Measurements from ENCODE around the gene MEOX2.

MEOX2 gene

DNA sequence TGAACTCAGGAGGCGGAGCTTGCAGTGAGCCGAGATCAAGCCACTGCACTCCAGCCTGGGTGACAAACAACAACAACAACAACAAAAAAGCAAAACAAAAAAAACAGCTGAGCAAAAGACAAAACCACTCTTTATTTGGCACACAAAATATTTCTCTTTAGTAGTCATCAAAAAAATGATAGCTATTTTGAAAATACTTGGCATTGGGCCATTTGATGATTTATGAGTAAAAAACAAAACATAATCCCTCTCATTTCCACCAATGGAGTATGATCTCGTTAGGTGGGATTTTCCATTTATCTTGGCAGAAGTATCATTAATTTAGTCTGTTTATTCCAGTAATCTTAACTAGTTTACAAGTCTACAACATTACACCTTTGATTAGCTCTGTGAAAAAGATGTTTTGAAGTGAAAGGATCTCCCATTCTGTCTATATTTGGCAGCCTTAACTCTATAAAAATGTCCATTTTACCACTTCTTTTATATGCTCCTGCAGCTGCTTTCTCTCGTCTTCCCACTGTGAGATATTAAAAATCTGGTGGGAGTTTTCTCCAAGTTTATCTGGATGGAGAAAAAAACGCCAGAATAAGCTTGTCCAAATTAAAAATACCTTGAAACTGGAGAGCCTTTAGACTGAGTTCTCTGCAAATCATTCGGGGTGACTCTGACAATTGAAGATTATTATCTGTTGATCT is 65.8 kb downstream of the MEOX2 start:
- H3K4me3 ChIP-seq (ENCODE audit: low read depth, low read length): no peak overlapping the region
- TF ChIP-seq POLR2A (IDR thresholded peaks at IDR 0.05; ENCODE audit: extremely low read depth, insufficient read length): no peak
- TF ChIP-seq CTCF (IDR thresholded peaks at IDR 0.05; ENCODE audit: low read depth, low read length): no peak
- no peak for TF ChIP-seq MAX (IDR thresholded peaks at IDR 0.05; ENCODE audit: low read depth, low read length)
- TF ChIP-seq MYC (IDR thresholded peaks at IDR 0.05; ENCODE audit: low read depth, low read length): no peak

DNA sequence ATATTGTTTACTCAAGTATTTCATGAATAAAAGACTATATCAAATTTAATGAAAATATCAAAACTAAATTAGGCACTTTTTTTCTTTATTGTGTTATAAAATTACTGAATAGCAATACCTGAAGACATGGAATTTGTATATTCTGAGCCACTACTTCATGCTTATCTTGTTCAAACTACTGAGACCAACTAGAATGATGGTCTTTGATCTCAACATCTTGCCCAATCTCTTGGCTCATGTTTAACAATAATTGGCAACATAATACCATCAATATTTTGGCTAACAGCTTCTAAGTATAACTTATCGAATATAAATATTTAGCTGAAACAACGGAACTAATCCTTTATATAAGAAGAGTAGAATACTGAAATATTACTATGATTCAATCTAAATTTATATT is 68.2 kb downstream of the MEOX2 start:
- TF ChIP-seq MYC (IDR thresholded peaks at IDR 0.05; ENCODE audit: low read depth, low read length): no peak
- no peak overlapping the region for H3K4me3 ChIP-seq (ENCODE audit: low read depth, low read length)
- DNase-seq (ENCODE audit: low read depth): no peak

More for the DNA sequence above, 65.8 kb downstream of the MEOX2 start:
- DNase-seq (ENCODE audit: low read depth): no peak

DNA sequence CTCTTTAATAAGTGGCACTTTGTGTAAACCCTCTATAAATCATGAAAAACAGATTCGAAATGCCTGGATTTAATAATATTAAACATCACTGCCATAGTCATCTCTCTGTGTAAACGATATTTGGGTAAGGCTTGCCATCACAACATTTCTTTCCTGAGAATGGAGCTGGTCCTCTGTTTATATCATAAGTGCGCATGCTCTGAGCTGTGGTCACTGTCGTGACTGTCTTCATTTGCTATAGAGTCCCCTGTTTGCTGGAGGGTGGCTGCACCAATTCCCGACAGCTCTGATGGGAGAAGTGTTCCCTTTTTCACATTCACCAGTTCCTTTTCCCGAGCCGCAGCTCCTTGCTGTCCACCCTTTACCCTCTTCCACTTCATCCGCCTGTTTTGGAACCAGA is 74.3 kb downstream of the MEOX2 start:
- no peak for TF ChIP-seq MYC (IDR thresholded peaks at IDR 0.05; ENCODE audit: low read depth, low read length)
- no peak for TF ChIP-seq POLR2A (IDR thresholded peaks at IDR 0.05; ENCODE audit: extremely low read depth, insufficient read length)
- no peak for TF ChIP-seq MAX (IDR thresholded peaks at IDR 0.05; ENCODE audit: low read depth, low read length)
- no peak for TF ChIP-seq CTCF (IDR thresholded peaks at IDR 0.05; ENCODE audit: low read depth, low read length)
- no peak overlapping the region for H3K4me3 ChIP-seq (ENCODE audit: low read depth, low read length)
- no peak for DNase-seq (ENCODE audit: low read depth)

DNA sequence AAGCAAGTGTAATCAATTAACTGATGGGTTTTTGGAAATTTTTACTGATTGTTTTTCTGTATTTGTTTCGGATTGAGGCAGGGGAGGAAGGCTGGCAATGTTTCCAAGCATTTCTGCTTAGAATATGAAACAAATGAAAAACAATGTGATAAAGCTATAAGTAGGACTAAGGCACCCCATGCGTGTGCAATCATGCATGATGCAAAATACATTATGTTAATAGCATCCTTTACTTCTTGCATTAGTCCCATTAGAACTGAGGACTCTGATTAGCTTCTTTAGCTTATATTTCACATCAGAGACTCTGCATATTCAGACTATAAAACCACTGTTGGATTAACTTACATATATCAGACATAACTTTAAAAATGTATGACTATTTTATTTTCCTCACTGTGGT is 76.0 kb downstream of the MEOX2 start:
- TF ChIP-seq MAX (IDR thresholded peaks at IDR 0.05; ENCODE audit: low read depth, low read length) (no peak), POLR2A (IDR thresholded peaks at IDR 0.05; ENCODE audit: extremely low read depth, insufficient read length) (no peak), CTCF (IDR thresholded peaks at IDR 0.05; ENCODE audit: low read depth, low read length) (no peak), MYC (IDR thresholded peaks at IDR 0.05; ENCODE audit: low read depth, low read length) (no peak)
- H3K4me3 ChIP-seq (ENCODE audit: low read depth, low read length): no peak overlapping the region
- DNase-seq (ENCODE audit: low read depth): no peak

GRCh38 chr7:15609287-15609686 is 77.2 kb downstream of the MEOX2 start:
- TF ChIP-seq POLR2A (IDR thresholded peaks at IDR 0.05; ENCODE audit: extremely low read depth, insufficient read length) (no peak), MYC (IDR thresholded peaks at IDR 0.05; ENCODE audit: low read depth, low read length) (no peak), MAX (IDR thresholded peaks at IDR 0.05; ENCODE audit: low read depth, low read length) (no peak), CTCF (IDR thresholded peaks at IDR 0.05; ENCODE audit: low read depth, low read length) (no peak)
- DNase-seq (ENCODE audit: low read depth): no peak

DNA sequence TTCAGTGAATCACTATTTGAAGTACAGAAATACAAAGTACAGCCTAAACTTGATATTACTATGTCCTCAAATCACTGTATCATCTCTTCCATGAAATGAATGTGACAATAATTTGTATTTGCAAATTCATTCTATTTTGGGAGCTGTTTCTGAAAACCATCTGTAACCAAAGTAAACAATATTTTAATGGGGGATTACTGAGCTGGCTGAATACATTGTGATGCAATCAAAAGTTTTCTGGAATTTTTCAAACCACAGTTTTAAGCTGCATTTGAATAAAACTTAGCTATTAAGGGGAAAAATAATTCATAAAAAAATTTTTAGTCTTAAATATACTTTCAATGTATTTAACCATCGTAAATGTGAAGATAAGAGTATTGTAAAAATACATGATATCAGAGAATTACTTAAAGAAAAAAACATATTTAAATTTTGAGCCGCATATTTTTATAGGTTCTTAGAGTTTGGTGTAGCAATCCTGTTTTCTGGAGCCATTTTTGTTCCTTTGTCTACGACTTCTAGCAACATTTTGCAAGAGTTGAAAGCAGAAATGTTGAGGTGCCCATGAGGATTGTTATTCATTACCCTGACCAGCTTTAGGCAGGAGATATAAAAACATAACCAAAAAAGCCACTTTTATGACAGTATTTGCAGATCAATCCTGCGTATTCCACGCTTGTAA is 78.8 kb downstream of the MEOX2 start:
- H3K4me3 ChIP-seq (ENCODE audit: low read depth, low read length): no peak overlapping the region
- TF ChIP-seq POLR2A (IDR thresholded peaks at IDR 0.05; ENCODE audit: extremely low read depth, insufficient read length): no peak
- no peak for DNase-seq (ENCODE audit: low read depth)

More at GRCh38 chr7:15609287-15609686, 77.2 kb downstream of the MEOX2 start:
- H3K4me3 ChIP-seq (ENCODE audit: low read depth, low read length): no peak overlapping the region

Data from NB4 (cell line).